HL-60 (cell line): Measurements from ENCODE around the gene PHF14.

ENCODE experiments used
- DNase-seq, 2 experiments: peaks; one replicate each; pipeline ENCODE4 v3.0.0-alpha.2; 2010 to 2020; ENCODE audit warnings: low read depth in 1 of 2, low spot score in 1 of 2
- H3K27ac ChIP-seq: fragments of 250-450 bp; sonication (Bioruptor Pico); replicated peaks from 2 replicates; pipeline ENCODE4 v1.5.1; 2020; ENCODE audit warnings: mild to moderate bottlenecking, moderate library complexity
- H3K27me3 ChIP-seq: fragments of 250-450 bp; sonication (Bioruptor Pico); 2 replicates; pipeline ENCODE4 v1.5.1; 2021; ENCODE audit warnings: mild to moderate bottlenecking, moderate library complexity; ENCODE audit not compliant: insufficient read depth, poor library complexity, severe bottlenecking
- H3K4me3 ChIP-seq: replicated peaks from 2 replicates; pipeline ENCODE4 v1.5.1; 2011; ENCODE audit warnings: mild to moderate bottlenecking, control low read depth, low read length; ENCODE audit not compliant: insufficient read depth
- GABPA ChIP-seq: IDR thresholded peaks from 2 replicates; pipeline ENCODE4 v1.6.1; 2012; ENCODE audit warnings: low read depth
- POLR2AphosphoS5 ChIP-seq: IDR thresholded peaks from 2 replicates; pipeline ENCODE4 v1.6.1; 2012; ENCODE audit warnings: low read depth
- SPI1 ChIP-seq: IDR thresholded peaks from 2 replicates; pipeline ENCODE4 v1.6.1; 2012; ENCODE audit warnings: low read depth, mild to moderate bottlenecking, borderline replicate concordance
- TF ChIP-seq, protein P1 (sequence below): IDR thresholded peaks from one replicate; pipeline ENCODE4 v1.5.1; 2011; ENCODE audit warnings: low read length, control low read depth, inconsistent platforms; ENCODE audit not compliant: insufficient read depth
- TF ChIP-seq, protein P2 (sequence below): IDR thresholded peaks from 2 replicates; pipeline ENCODE4 v1.6.1; 2012; ENCODE audit warnings: low read depth; ENCODE audit not compliant: insufficient replicate concordance

Gene PHF14

DNA sequence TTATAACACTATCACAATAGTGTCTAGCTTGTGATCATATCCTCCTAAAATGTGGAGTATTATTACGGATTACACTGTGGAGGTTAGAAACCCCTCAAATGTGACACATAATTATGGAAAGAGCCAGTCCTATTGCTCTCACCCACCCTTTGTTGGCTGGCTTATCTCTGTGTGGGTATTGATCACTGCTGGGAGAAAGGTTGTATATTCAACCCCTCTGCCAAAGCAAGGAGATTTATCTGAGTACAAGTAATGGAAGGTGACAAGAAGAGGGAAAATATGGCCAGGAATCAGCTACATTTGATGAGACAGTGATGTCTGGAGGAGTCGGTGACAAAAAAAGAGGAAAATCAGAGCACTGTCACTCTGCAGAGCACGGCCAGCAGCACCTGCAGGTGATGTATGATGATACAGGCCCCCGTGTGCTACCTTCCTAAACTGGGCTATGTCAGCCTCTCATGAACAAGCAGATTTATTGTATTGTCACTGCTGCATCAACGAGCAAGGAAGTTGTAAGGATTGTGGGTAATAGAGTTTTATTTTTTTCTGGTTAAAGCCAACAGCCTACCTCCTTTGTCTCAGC is 235.3 kb downstream of the PHF14 start:
- no peak for DNase-seq

DNA sequence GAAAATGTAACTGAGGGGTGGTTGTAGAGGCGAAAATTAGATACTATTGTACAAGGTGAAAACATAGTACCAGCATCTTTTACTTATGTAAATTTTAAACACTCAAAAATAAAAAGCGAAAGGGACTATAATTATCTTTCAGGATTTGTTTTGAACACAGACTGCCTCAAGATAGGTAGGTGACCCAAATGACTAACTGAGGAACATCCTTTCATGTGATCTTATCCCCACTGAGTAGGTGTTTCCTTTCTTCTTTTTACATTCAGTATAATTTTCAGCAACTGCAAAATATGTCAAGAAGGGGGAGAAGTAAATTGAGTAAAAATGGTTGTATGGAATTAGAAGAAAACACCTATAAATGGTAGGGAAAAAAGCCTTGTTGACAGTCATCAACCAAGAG is 236.7 kb downstream of the PHF14 start:
- no peak for DNase-seq
- no peak overlapping the region for H3K4me3 ChIP-seq
- no peak overlapping the region for H3K27ac ChIP-seq
- no peaks in the 10 kb centered on the region for H3K27me3 ChIP-seq
- no peak for TF ChIP-seq POLR2AphosphoS5
- TF ChIP-seq, protein P1, sequence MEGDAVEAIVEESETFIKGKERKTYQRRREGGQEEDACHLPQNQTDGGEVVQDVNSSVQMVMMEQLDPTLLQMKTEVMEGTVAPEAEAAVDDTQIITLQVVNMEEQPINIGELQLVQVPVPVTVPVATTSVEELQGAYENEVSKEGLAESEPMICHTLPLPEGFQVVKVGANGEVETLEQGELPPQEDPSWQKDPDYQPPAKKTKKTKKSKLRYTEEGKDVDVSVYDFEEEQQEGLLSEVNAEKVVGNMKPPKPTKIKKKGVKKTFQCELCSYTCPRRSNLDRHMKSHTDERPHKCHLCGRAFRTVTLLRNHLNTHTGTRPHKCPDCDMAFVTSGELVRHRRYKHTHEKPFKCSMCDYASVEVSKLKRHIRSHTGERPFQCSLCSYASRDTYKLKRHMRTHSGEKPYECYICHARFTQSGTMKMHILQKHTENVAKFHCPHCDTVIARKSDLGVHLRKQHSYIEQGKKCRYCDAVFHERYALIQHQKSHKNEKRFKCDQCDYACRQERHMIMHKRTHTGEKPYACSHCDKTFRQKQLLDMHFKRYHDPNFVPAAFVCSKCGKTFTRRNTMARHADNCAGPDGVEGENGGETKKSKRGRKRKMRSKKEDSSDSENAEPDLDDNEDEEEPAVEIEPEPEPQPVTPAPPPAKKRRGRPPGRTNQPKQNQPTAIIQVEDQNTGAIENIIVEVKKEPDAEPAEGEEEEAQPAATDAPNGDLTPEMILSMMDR: no peak
- TF ChIP-seq GABPA: no peak
- TF ChIP-seq, protein P2, sequence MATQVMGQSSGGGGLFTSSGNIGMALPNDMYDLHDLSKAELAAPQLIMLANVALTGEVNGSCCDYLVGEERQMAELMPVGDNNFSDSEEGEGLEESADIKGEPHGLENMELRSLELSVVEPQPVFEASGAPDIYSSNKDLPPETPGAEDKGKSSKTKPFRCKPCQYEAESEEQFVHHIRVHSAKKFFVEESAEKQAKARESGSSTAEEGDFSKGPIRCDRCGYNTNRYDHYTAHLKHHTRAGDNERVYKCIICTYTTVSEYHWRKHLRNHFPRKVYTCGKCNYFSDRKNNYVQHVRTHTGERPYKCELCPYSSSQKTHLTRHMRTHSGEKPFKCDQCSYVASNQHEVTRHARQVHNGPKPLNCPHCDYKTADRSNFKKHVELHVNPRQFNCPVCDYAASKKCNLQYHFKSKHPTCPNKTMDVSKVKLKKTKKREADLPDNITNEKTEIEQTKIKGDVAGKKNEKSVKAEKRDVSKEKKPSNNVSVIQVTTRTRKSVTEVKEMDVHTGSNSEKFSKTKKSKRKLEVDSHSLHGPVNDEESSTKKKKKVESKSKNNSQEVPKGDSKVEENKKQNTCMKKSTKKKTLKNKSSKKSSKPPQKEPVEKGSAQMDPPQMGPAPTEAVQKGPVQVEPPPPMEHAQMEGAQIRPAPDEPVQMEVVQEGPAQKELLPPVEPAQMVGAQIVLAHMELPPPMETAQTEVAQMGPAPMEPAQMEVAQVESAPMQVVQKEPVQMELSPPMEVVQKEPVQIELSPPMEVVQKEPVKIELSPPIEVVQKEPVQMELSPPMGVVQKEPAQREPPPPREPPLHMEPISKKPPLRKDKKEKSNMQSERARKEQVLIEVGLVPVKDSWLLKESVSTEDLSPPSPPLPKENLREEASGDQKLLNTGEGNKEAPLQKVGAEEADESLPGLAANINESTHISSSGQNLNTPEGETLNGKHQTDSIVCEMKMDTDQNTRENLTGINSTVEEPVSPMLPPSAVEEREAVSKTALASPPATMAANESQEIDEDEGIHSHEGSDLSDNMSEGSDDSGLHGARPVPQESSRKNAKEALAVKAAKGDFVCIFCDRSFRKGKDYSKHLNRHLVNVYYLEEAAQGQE: no peak
- no peak for TF ChIP-seq SPI1

More for the DNA sequence above, 235.3 kb downstream of the PHF14 start:
- H3K4me3 ChIP-seq: no peak overlapping the region
- no peaks in the 10 kb centered on the region for H3K27me3 ChIP-seq
- TF ChIP-seq GABPA (no peak), POLR2AphosphoS5 (no peak), SPI1 (no peak)
- TF ChIP-seq, protein P1: no peak
- TF ChIP-seq, protein P2: no peak
- H3K27ac ChIP-seq: no peak overlapping the region

DNA sequence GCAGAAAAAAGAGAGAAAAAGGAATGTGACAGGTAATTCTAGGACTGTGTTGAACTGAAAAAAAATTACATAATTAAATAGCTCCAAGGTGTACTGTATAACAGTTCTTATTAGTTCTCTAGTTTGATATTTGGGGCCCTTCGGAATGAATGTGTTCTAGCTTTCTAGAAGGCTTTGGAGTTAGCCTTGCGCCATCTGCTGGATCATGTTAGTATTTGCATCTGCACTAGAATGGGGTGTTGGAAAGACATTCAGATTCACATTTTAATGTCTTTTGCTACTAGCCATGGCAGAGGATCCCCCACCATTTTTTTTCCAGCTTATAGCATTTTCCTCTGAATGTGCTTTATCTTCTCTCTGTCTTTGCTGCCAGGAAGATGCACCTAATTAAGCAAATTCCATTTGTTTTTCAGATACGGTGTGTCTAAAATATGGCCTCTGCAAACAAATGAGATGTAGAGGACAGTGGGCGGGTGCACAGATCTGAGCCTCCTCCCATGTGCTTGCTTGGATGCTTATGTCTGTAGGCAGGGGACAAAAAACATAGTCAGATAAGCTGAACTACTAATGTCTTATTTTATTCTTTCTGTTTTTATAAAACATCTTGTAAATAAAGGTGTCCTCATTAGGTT is 238.5 kb downstream of the PHF14 start:
- Histone ChIP-seq H3K27ac (no peak overlapping the region), H3K4me3 (no peak overlapping the region), H3K27me3 (no peaks in the 10 kb centered on the region)
- TF ChIP-seq, protein P1: peak; percentile 67
- no peak for TF ChIP-seq POLR2AphosphoS5
- DNase-seq: peak; percentile 18 to 54

DNA sequence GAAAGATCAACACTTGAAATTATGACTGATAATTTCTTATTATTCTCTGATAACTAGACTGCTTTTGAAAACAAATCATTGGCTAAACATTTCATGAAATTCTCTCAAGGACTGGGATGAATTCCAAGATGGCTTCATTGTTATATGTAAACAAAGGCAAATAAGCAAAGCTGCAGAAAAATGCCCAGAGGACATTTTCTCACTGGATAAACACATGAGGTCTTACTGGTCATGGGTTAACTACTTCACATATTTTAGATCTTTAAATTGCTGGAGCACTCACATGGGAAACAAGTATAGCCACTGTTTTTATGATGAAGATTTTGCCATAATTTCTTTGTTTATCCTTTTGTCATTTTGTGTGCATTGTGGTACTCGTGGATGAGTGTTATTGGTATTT is 239.1 kb downstream of the PHF14 start:
- Histone ChIP-seq H3K27me3 (no peaks in the 10 kb centered on the region), H3K27ac (no peak overlapping the region), H3K4me3 (no peak overlapping the region)
- no peak for DNase-seq
- no peak for TF ChIP-seq POLR2AphosphoS5
- TF ChIP-seq, protein P1: no peak
- TF ChIP-seq SPI1: no peak
- TF ChIP-seq GABPA: no peak
- TF ChIP-seq, protein P2: no peak
